OCI-LY3 (cell line): ENCODE data around the gene PIK3C2B.
"Not testable (repeated sequence)": the region's sequence is repeated elsewhere in the genome, so short reads cannot be mapped to it uniquely, and the experiment has no call there.

ENCODE experiments used
- H2AFZ ChIP-seq: fragments of 200-600, 300-600 bp; shearing (Covaris generic); 2 replicates; pipeline ENCODE4 v1.6.0; 2014; ENCODE audit warnings: antibody characterized with exemption, low read depth, low read length
- H3K27ac ChIP-seq: fragments of 200-600, 300-600 bp; sonication (generic); 2 replicates; pipeline ENCODE4 v1.5.1; 2014; ENCODE audit warnings: mild to moderate bottlenecking, low read length, moderate library complexity, mixed read lengths
- H3K27me3 ChIP-seq: fragments of 200-600, 300-600 bp; sonication (generic); 2 replicates; pipeline ENCODE4 v1.6.1; 2014; ENCODE audit warnings: low read depth, low read length, mixed read lengths
- H3K36me3 ChIP-seq: fragments of 200-600, 300-600 bp; sonication (generic); replicated peaks from 2 replicates; pipeline ENCODE3; 2014; ENCODE audit warnings: low read depth, low read length, mixed read lengths
- H3K4me1 ChIP-seq: fragments of 300-600, 200-600 bp; sonication (generic); 2 replicates; pipeline ENCODE4 v1.6.1; 2014; ENCODE audit warnings: low read length, mixed read lengths
- H3K4me2 ChIP-seq: fragments of 200-600, 300-600 bp; sonication (generic); 2 replicates; pipeline ENCODE4 v1.6.1; 2014; ENCODE audit warnings: low read length, mixed read lengths
- H3K4me3 ChIP-seq: fragments of 300-600, 200-600 bp; sonication (generic); 2 replicates; pipeline ENCODE4 v1.5.1; 2014; ENCODE audit warnings: antibody characterized with exemption, mild to moderate bottlenecking, low read length, moderate library complexity
- H3K79me2 ChIP-seq: fragments of 300-600, 200-600 bp; shearing (Covaris generic); 2 replicates; pipeline ENCODE4 v1.6.1; 2014; ENCODE audit warnings: mild to moderate bottlenecking, low read length, mixed read lengths
- H3K9ac ChIP-seq: fragments of 300-600, 200-600 bp; shearing (Covaris generic); 2 replicates; pipeline ENCODE4 v1.6.0; 2014; ENCODE audit warnings: mild to moderate bottlenecking, low read length, moderate library complexity
- H3K9me3 ChIP-seq: fragments of 200-600, 300-600 bp; shearing (Covaris generic); 2 replicates; pipeline ENCODE4 v1.6.1; 2014; ENCODE audit warnings: low read length, mixed read lengths; ENCODE audit not compliant: insufficient read depth
- H4K20me1 ChIP-seq: fragments of 200-600, 300-600 bp; sonication (generic); 2 replicates; pipeline ENCODE4 v1.6.1; 2016; ENCODE audit warnings: low read length, mixed read lengths; ENCODE audit not compliant: insufficient read depth
- EZH2phosphoT487 ChIP-seq: fragments of 200-600 bp; shearing (Covaris generic); IDR thresholded peaks from 2 replicates; pipeline ENCODE4 v1.6.1; 2018; ENCODE audit warnings: antibody characterized with exemption, mixed run types, low read depth
- TF ChIP-seq, protein P1 (sequence below): fragments of 200-600, 300-600 bp; sonication (generic); IDR thresholded peaks from 2 replicates; pipeline ENCODE4 v1.5.1; 2014; ENCODE audit warnings: antibody characterized with exemption, low read length, low read depth

PIK3C2B gene

DNA sequence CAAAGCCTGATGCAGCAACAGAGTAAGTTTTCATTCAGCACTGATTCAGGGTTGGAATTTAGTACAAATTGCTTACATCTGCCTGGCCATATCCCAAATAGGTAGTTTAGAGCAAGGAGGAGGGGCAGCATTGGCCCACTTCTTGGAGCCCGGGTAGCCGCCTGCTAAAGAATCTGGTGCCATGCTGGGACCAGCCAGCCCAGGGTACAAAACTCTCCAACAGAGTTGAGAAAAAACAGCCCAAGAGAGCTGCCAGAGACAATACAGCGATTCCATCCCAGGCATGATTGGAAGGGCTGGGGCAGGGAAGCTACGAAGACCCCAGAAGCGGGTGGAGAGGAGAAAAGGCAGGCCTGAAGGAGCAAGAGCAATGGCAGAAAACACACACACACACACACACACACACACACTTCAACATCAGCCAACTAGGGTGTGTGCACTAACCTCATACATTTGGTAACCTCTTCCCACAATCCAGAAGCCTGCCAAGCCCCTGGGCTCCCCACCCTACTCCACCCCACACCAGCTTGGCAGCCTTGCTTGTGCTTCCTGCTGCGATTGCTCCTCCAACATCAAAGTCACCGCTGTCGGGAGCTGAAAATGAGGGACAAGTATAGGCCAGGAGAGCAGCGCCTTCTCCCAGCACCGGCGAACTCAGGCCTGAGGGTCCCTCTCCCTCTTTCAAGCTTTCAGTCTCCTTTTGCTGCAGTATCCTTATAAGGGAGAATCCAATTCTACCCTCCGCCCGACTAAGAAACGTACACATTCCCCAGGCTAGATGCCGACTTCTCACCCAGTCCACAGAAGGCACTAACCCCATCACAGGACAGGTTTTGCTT is 1.2 kb downstream of the PIK3C2B start:
- peak overlapping the region; percentile 81 for H3K4me2 ChIP-seq
- 0 out of 2 replicates have a peak overlapping the region, but pooled peaks have one; percentile 60 for H2AFZ ChIP-seq
- 0 out of 2 replicates have a peak, but pooled peaks cover 2% of the 10 kb centered on the region for H3K27me3 ChIP-seq
- peaks cover 9% of the 10 kb centered on the region; the same call in 1 of the 2 replicates for H4K20me1 ChIP-seq
- 0 out of 2 replicates have a peak, but pooled peaks cover 3% of the 10 kb centered on the region for H3K9me3 ChIP-seq
- peak overlapping the region; percentile 82 for H3K4me3 ChIP-seq
- H3K4me1 ChIP-seq = peaks cover 22% of the 10 kb centered on the region
- H3K36me3 ChIP-seq = peaks cover 9% of the 10 kb centered on the region
- H3K27ac ChIP-seq = peak overlapping the region; percentile 52
- H3K9ac ChIP-seq = peak overlapping the region; percentile 80
- no peak for TF ChIP-seq EZH2phosphoT487
- TF ChIP-seq, protein P1, sequence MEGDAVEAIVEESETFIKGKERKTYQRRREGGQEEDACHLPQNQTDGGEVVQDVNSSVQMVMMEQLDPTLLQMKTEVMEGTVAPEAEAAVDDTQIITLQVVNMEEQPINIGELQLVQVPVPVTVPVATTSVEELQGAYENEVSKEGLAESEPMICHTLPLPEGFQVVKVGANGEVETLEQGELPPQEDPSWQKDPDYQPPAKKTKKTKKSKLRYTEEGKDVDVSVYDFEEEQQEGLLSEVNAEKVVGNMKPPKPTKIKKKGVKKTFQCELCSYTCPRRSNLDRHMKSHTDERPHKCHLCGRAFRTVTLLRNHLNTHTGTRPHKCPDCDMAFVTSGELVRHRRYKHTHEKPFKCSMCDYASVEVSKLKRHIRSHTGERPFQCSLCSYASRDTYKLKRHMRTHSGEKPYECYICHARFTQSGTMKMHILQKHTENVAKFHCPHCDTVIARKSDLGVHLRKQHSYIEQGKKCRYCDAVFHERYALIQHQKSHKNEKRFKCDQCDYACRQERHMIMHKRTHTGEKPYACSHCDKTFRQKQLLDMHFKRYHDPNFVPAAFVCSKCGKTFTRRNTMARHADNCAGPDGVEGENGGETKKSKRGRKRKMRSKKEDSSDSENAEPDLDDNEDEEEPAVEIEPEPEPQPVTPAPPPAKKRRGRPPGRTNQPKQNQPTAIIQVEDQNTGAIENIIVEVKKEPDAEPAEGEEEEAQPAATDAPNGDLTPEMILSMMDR = no peak
- H3K79me2 ChIP-seq = peaks cover 31% of the 10 kb centered on the region

DNA sequence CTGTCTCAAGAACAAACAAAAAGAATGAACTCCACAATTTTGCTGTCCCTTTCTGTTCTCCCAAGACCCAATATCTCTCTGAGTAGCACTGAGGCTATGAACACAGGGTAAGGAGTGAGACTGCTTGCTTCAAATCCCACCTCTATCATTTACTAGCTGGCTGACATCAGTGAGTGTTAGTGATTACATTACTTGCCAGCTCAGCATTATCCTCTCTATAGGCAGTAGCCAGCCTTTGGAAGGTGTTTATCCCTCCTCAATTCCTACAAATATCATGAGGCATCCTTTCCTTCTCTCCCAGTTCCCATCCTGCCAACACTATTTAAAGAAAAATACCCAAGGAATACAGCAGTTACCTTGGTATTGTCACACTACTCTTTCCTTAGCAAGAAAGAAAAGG is 3.0 kb downstream of the PIK3C2B start:
- peaks cover 22% of the 10 kb centered on the region for H3K4me1 ChIP-seq
- peaks cover 9% of the 10 kb centered on the region; the same call in 1 of the 2 replicates for H4K20me1 ChIP-seq
- H3K4me2 ChIP-seq = no peak overlapping the region
- no peak overlapping the region for H3K9ac ChIP-seq
- H3K9me3 ChIP-seq = 0 out of 2 replicates have a peak, but pooled peaks cover 3% of the 10 kb centered on the region
- no peak overlapping the region for H3K4me3 ChIP-seq
- H3K27ac ChIP-seq = no peak overlapping the region
- H2AFZ ChIP-seq = no peak overlapping the region
- TF ChIP-seq EZH2phosphoT487 = no peak
- H3K36me3 ChIP-seq = peaks cover 9% of the 10 kb centered on the region
- peaks cover 31% of the 10 kb centered on the region for H3K79me2 ChIP-seq
- 0 out of 2 replicates have a peak, but pooled peaks cover 2% of the 10 kb centered on the region for H3K27me3 ChIP-seq

DNA sequence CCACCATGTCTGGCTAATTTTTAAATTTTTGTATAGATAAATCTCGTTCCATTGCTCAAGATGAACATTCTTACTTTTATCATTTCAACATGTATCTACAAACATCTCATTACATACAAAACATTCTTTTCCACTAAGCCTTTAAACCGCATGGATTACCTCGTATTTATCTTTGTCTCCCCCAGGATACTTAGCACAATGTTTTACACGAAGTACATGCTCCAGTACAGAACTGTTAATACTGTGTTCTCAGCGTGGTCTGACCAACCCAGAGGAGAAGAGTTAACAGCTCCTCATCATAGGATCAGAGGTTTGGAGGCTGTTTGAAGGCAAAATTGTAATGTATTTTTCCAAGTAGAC is 7.4 kb downstream of the PIK3C2B start:
- TF ChIP-seq, protein P1 = no peak
- TF ChIP-seq EZH2phosphoT487 = no peak
- H3K9ac ChIP-seq = no peak overlapping the region
- no peaks in the 10 kb centered on the region for H3K9me3 ChIP-seq
- H2AFZ ChIP-seq = no peak overlapping the region
- no peaks in the 10 kb centered on the region for H3K27me3 ChIP-seq
- H3K4me1 ChIP-seq = no peaks in the 10 kb centered on the region; the same call in 1 of the 2 replicates
- H3K36me3 ChIP-seq = peaks cover 9% of the 10 kb centered on the region
- peaks cover 10% of the 10 kb centered on the region for H3K79me2 ChIP-seq
- H3K27ac ChIP-seq = no peak overlapping the region
- H4K20me1 ChIP-seq = 0 out of 2 replicates have a peak, but pooled peaks cover 3% of the 10 kb centered on the region
- no peak overlapping the region for H3K4me2 ChIP-seq
- no peak overlapping the region for H3K4me3 ChIP-seq

DNA sequence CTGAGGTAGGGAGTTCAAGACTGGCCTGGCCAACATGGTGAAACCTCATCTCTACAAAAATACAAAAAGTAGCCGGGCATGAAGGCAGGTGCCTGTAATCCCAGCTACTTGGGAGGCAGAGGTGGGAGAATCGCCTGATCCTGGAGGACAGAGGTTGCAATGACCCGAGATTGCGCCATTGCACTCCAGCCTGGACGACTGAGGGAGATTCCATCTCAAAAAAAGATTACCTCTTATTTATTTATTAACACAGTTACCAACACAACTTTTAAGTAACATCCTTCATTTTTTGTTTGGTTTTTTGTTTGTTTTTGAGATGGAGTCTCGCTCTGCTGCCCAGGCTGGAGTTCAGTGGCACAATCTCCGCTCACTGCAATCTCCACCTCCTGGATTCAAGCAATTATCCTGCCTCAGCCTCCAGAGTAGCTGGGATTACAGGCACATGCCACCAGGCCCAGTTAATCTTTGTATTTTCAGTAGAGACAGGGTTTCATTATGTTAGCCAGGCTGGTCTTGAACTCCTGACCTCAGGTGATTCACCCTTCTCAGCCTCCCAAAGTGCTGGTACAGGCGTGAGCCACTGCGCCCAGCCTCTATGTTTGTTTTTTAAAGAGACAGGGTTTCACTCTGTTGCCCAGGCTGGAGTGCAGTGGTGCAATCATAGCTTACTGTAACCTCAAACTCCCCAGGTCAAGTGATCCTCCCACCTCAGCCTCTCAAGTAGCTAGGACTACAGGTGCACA is 7.9 kb downstream of the PIK3C2B start:
- H3K27me3 ChIP-seq, H3K4me1 ChIP-seq, H3K36me3 ChIP-seq, H3K9me3 ChIP-seq, H3K27ac ChIP-seq, H3K4me3 ChIP-seq, H3K9ac ChIP-seq, H3K4me2 ChIP-seq, H4K20me1 ChIP-seq, H2AFZ ChIP-seq, H3K79me2 ChIP-seq: not testable (repeated sequence)
